Measurements from ENCODE around the gene MAST1.

- no peak for TF ChIP-seq CTCF (IDR thresholded peaks at IDR 0.05)
- TF ChIP-seq POLR2A (IDR thresholded peaks at IDR 0.05): no peak
Observed at GRCh38 chr19:12872941-12873890, 34.9 kb downstream of the MAST1 start.

Data from testis (tissue), 2 donors.